ENCODE measurements around the gene MCM7. TPM values are rescaled to one million over a fixed set of nuclear protein-coding genes. Genes with fewer than 3 reads are reported as not detected.

Gene MCM7
- polyA plus RNA-seq, 1 of the 3 experiments (the other 2 are of a cell fraction): 241 TPM

GRCh38 chr7:100115026-100115425 lies 13.8 kb upstream of the MCM7 start:
- H3K4me2 ChIP-seq: no peak overlapping the region
- WGBS (ENCODE audit: low lambda C conversion rate): 95% methylated on average over 7 of the region's 7 CpGs
- H3K4me1 ChIP-seq (ENCODE audit: control insufficient read depth in 1 of 2, insufficient read depth in 2 of 2, low read depth in 1 of 2, low read length in 1 of 2): peaks cover 0 to 4% of the 10 kb centered on the region in 2 experiments; a peak in 1 of 4 replicates
- H4K20me1 ChIP-seq (ENCODE audit: insufficient read depth): no peaks in the 10 kb centered on the region
- no peak overlapping the region for H3K4me3 ChIP-seq (ENCODE audit: low read depth in 2 of 2, low read length in 1 of 2)
- H3K9ac ChIP-seq: no peak overlapping the region
- H3K9me2 ChIP-seq: no peaks in the 10 kb centered on the region
- no peak overlapping the region for H2AFZ ChIP-seq (ENCODE audit: low read depth)
- no peaks in the 10 kb centered on the region for H3K27me3 ChIP-seq (ENCODE audit: insufficient read depth)
- no peak for TF ChIP-seq GATA2 (CRISPR knock-in tag; IDR thresholded peaks at IDR 0.05)
- no peak for TF ChIP-seq FOXM1 (IDR thresholded peaks at IDR 0.05; ENCODE audit: low read depth)
- no peak for TF ChIP-seq MEF2A (IDR thresholded peaks at IDR 0.05; ENCODE audit: borderline replicate concordance, low read depth)
- TF ChIP-seq FOSL2 (IDR thresholded peaks at IDR 0.05; ENCODE audit: borderline replicate concordance, low read depth): no peak
- no peak for TF ChIP-seq CTCF (IDR thresholded peaks at IDR 0.05)
- no peak for TF ChIP-seq NFIC (IDR thresholded peaks at IDR 0.05; ENCODE audit: borderline replicate concordance)
- TF ChIP-seq NRF1 (IDR thresholded peaks at IDR 0.05; ENCODE audit: low read depth, low read length): no peak
- no peak for TF ChIP-seq SMC3 (IDR thresholded peaks at IDR 0.05; ENCODE audit: low read depth, low read length)
- no peak for TF ChIP-seq YY1 (IDR thresholded peaks at IDR 0.05; ENCODE audit: low read depth)
- no peak for TF ChIP-seq RFX5 (IDR thresholded peaks at IDR 0.05; ENCODE audit: low read length)
- TF ChIP-seq GABPA (IDR thresholded peaks at IDR 0.05; ENCODE audit: low read depth): no peak
- TF ChIP-seq EZH2phosphoT487 (IDR thresholded peaks at IDR 0.05; ENCODE audit: borderline replicate concordance, low read depth): no peak
- H3F3A ChIP-seq (replicated peaks; ENCODE audit: insufficient read depth): peaks cover 14% of the 10 kb centered on the region
- CTCF ChIA-PET: interaction anchor here (1.0 to 7.2 kb wide), 2 partner anchors 12 to 16 kb away, joined by 3 to 42 read pairs; partner anchors contain the start of gene MBLAC1
- peaks cover 18% of the 10 kb centered on the region for H3K79me2 ChIP-seq (ENCODE audit: insufficient read depth)
- H3K9me3 ChIP-seq: no peaks in the 10 kb centered on the region
- H3K36me3 ChIP-seq (replicated peaks in 1 of 2; ENCODE audit: control insufficient read depth in 1 of 2, insufficient read depth in 2 of 2, low read length in 1 of 2): peaks cover 8 to 32% of the 10 kb centered on the region in 2 experiments
- no peak for DNase-seq
- no peak overlapping the region for H3K27ac ChIP-seq (ENCODE audit: low read depth in 2 of 2, low read length in 1 of 2)
- POLR2A ChIA-PET: interaction anchor here (6.9 kb wide), 1 partner anchor 14 kb away, joined by 32 read pairs; the partner anchor contains the start of genes AP4M1 and MCM7

GRCh38 chr7:100111914-100112313 lies 10.7 kb upstream of the MCM7 start:
- Histone ChIP-seq H3K27me3 (ENCODE audit: insufficient read depth) (no peaks in the 10 kb centered on the region), H3K4me1 (ENCODE audit: control insufficient read depth in 1 of 2, insufficient read depth in 2 of 2, low read depth in 1 of 2, low read length in 1 of 2) (no peaks in the 10 kb centered on the region), H3K9me3 (no peaks in the 10 kb centered on the region), H3K4me3 (ENCODE audit: low read depth in 2 of 2, low read length in 1 of 2) (no peak overlapping the region), H3K27ac (ENCODE audit: low read depth in 2 of 2, low read length in 1 of 2) (no peak overlapping the region), H2AFZ (ENCODE audit: low read depth) (no peak overlapping the region), H3K36me3 (replicated peaks in 1 of 2; ENCODE audit: control insufficient read depth in 1 of 2, insufficient read depth in 2 of 2, low read length in 1 of 2) (peaks cover 21 to 58% of the 10 kb centered on the region in 2 experiments), H3K9me2 (no peaks in the 10 kb centered on the region), H3K4me2 (no peak overlapping the region), H4K20me1 (ENCODE audit: insufficient read depth) (no peaks in the 10 kb centered on the region), H3K79me2 (ENCODE audit: insufficient read depth) (no peaks in the 10 kb centered on the region), H3K9ac (no peak overlapping the region), H3F3A (replicated peaks; ENCODE audit: insufficient read depth) (peaks cover 21% of the 10 kb centered on the region)
- CTCF ChIA-PET: interaction anchor here (1.1 to 7.2 kb wide), 3 partner anchors 8 to 20 kb away, joined by 3 to 42 read pairs (median 8); partner anchors contain the start of genes AP4M1 and MCM7
- 89% methylated on average over 13 of the region's 13 CpGs for WGBS (ENCODE audit: low lambda C conversion rate)
- peak; percentile 38 for DNase-seq
- POLR2A ChIA-PET: interaction anchor here (6.9 kb wide), 1 partner anchor 11 kb away, joined by 32 read pairs; the partner anchor contains the start of genes AP4M1 and MCM7
- TF ChIP-seq MEF2A (IDR thresholded peaks at IDR 0.05; ENCODE audit: borderline replicate concordance, low read depth) (no peak), GABPA (IDR thresholded peaks at IDR 0.05; ENCODE audit: low read depth) (no peak), EP300 (IDR thresholded peaks at IDR 0.05; ENCODE audit: borderline replicate concordance in 1 of 2, low read depth in 1 of 2, low read length in 1 of 2) (no peak), FOXJ3 (CRISPR knock-in tag; IDR thresholded peaks at IDR 0.05) (no peak), FOSL2 (IDR thresholded peaks at IDR 0.05; ENCODE audit: borderline replicate concordance, low read depth) (no peak), PBX3 (IDR thresholded peaks at IDR 0.05) (no peak), IRF3 (IDR thresholded peaks at IDR 0.05; ENCODE audit: low read depth, low read length) (no peak), REST (IDR thresholded peaks at IDR 0.05; ENCODE audit: low read depth, low read length) (no peak), SIN3A (IDR thresholded peaks at IDR 0.05; ENCODE audit: borderline replicate concordance, low read depth, low read length) (no peak), JUND (IDR thresholded peaks at IDR 0.05) (no peak), RFX5 (IDR thresholded peaks at IDR 0.05; ENCODE audit: low read length) (no peak), YY1 (IDR thresholded peaks at IDR 0.05; ENCODE audit: low read depth) (no peak), MXI1 (IDR thresholded peaks at IDR 0.05; ENCODE audit: low read depth, low read length) (no peak), GATA2 (CRISPR knock-in tag; IDR thresholded peaks at IDR 0.05) (no peak)

Data from SK-N-SH (cell line).